EL (cell line): Measurements from ENCODE around the gene ARL4C.

Experiments used
- DNase-seq: peaks from one replicate; pipeline ENCODE4 v3.0.0-alpha.2; 2016

ARL4C gene

GRCh38 chr2:234497594-234498235, 834 bp upstream of the ARL4C start:
- DNase-seq: no peak

GRCh38 chr2:234496055-234496834, 636 bp downstream of the ARL4C start:
- peak; percentile 45 for DNase-seq

- no peak for DNase-seq
Measured at GRCh38 chr2:234495251-234496054, 1.4 kb downstream of the ARL4C start.

GRCh38 chr2:234494361-234495250, 2.3 kb downstream of the ARL4C start:
- peak; percentile 30 for DNase-seq

GRCh38 chr2:234493796-234494195, 3.1 kb downstream of the ARL4C start:
- no peak for DNase-seq

GRCh38 chr2:234492717-234493485, 4.0 kb downstream of the ARL4C start:
- DNase-seq: no peak

GRCh38 chr2:234491897-234492296, 5.0 kb downstream of the ARL4C start:
- DNase-seq: no peak

- no peak for DNase-seq
Measured at GRCh38 chr2:234491281-234491680, 5.6 kb downstream of the ARL4C start.

GRCh38 chr2:234490271-234491091, 6.4 kb downstream of the ARL4C start:
- DNase-seq: no peak

- DNase-seq: no peak
Measured at GRCh38 chr2:234488913-234489451, 7.9 kb downstream of the ARL4C start.

- no peak for DNase-seq
Measured at GRCh38 chr2:234488486-234488885, 8.4 kb downstream of the ARL4C start.

GRCh38 chr2:234487356-234487755, 9.5 kb downstream of the ARL4C start:
- DNase-seq: no peak

- DNase-seq: no peak
Measured at GRCh38 chr2:234483568-234484251, 13.2 kb downstream of the ARL4C start.

GRCh38 chr2:234481301-234481700, 15.6 kb downstream of the ARL4C start:
- DNase-seq: no peak

GRCh38 chr2:234480337-234480736, 16.5 kb downstream of the ARL4C start:
- DNase-seq: no peak

GRCh38 chr2:234479465-234479864, 17.4 kb downstream of the ARL4C start:
- no peak for DNase-seq

GRCh38 chr2:234478121-234478858, 18.6 kb downstream of the ARL4C start:
- DNase-seq: no peak

GRCh38 chr2:234476766-234477165, 20.1 kb downstream of the ARL4C start:
- DNase-seq: no peak

- DNase-seq: no peak
Measured at GRCh38 chr2:234474654-234475053, 22.2 kb downstream of the ARL4C start.
